NOMO-1 treated with dmso at 0.1 percent for 144 hours (cell line): ENCODE data around the gene DFFB.
"Not testable (repeated sequence)": the region's sequence is repeated elsewhere in the genome, so short reads cannot be mapped to it uniquely, and the experiment has no call there.

Experiments used
- DNase-seq: peaks from one replicate; lab custom pipeline; 2025; ENCODE audit not compliant: unreplicated experiment; lab: John Stamatoyannopoulos, UW

DFFB gene

GRCh38 chr1:3908886-3909517, 51.7 kb downstream of the DFFB start:
- DNase-seq: no peak

GRCh38 chr1:3909615-3910014, 52.3 kb downstream of the DFFB start:
- no peak for DNase-seq

- DNase-seq: no peak
Observed at GRCh38 chr1:3910049-3910731, 52.9 kb downstream of the DFFB start.

GRCh38 chr1:3910857-3911845, 53.9 kb downstream of the DFFB start:
- DNase-seq: peak; percentile 25

GRCh38 chr1:3911981-3912808, 54.9 kb downstream of the DFFB start:
- no peak for DNase-seq

- DNase-seq: no peak
Observed at GRCh38 chr1:3912809-3913685, 55.8 kb downstream of the DFFB start.

GRCh38 chr1:3914331-3914851, 57.1 kb downstream of the DFFB start:
- no peak for DNase-seq

- no peak for DNase-seq
Observed at GRCh38 chr1:3914911-3915310, 57.6 kb downstream of the DFFB start.

- no peak for DNase-seq
Observed at GRCh38 chr1:3915551-3916121, 58.4 kb downstream of the DFFB start.

GRCh38 chr1:3917761-3918160, 60.5 kb downstream of the DFFB start:
- no peak for DNase-seq

GRCh38 chr1:3918359-3918758, 61.1 kb downstream of the DFFB start:
- DNase-seq: not testable (repeated sequence)

GRCh38 chr1:3918966-3919611, 61.8 kb downstream of the DFFB start:
- DNase-seq: no peak

GRCh38 chr1:3919706-3920105, 62.4 kb downstream of the DFFB start:
- no peak for DNase-seq

GRCh38 chr1:3921765-3922164, 64.5 kb downstream of the DFFB start:
- no peak for DNase-seq

GRCh38 chr1:3922201-3922725, 65.0 kb downstream of the DFFB start:
- DNase-seq: no peak

GRCh38 chr1:3922851-3923250, 65.6 kb downstream of the DFFB start:
- no peak for DNase-seq

- DNase-seq: no peak
Observed at GRCh38 chr1:3923378-3924185, 66.3 kb downstream of the DFFB start.
